Activated CD8-positive, alpha-beta memory T cell treated with anti-CD3 and anti-CD28 coated beads for 48 hours (primary cell): ENCODE data around the gene ACOX2.

Experiments
- DNase-seq, 3 experiments: peaks; one replicate each; pipeline ENCODE4 v3.0.0-alpha.2; 2020; ENCODE audit warnings: low read depth in 2 of 3, low spot score in 2 of 3

Gene ACOX2

GRCh38 chr3:58474967-58475578 lies 61.9 kb downstream of the ACOX2 start:
- no peak for DNase-seq

- no peak for DNase-seq
Observed at GRCh38 chr3:58474348-58474911, 62.6 kb downstream of the ACOX2 start.

- no peak for DNase-seq
Observed at GRCh38 chr3:58473275-58473674, 63.7 kb downstream of the ACOX2 start.

GRCh38 chr3:58471025-58471887 lies 65.7 kb downstream of the ACOX2 start:
- DNase-seq: peak in 2 of 3 experiments; percentile 22 to 28

GRCh38 chr3:58470363-58471024 lies 66.5 kb downstream of the ACOX2 start:
- no peak for DNase-seq

- DNase-seq: no peak
Observed at GRCh38 chr3:58469096-58469495, 67.9 kb downstream of the ACOX2 start.

- DNase-seq: no peak
Observed at GRCh38 chr3:58466899-58467563, 70.0 kb downstream of the ACOX2 start.

GRCh38 chr3:58464866-58465265 lies 72.1 kb downstream of the ACOX2 start:
- DNase-seq: no peak

- DNase-seq: no peak
Observed at GRCh38 chr3:58463942-58464271, 73.1 kb downstream of the ACOX2 start.

GRCh38 chr3:58463181-58463941 lies 73.6 kb downstream of the ACOX2 start:
- DNase-seq: peak; percentile 47 to 62 (median 52)

GRCh38 chr3:58462829-58463180 lies 74.2 kb downstream of the ACOX2 start:
- DNase-seq: no peak

- no peak for DNase-seq
Observed at GRCh38 chr3:58459160-58459559, 77.8 kb downstream of the ACOX2 start.
